ENCODE results near the gene BCL2L12. TPM values are rescaled to one million over a fixed set of nuclear protein-coding genes. Genes with fewer than 3 reads are reported as not detected.

The BCL2L12 gene
- total RNA-seq, 1 experiment from 2014 or later: 145 TPM

GRCh38 chr19:49684983-49685553 is 19.3 kb downstream of the BCL2L12 start:
- no peak overlapping the region for H3T11ph ChIP-seq (ENCODE audit: low read length)
- no peak overlapping the region for H3K4me2 ChIP-seq (ENCODE audit: insufficient read depth, insufficient read length, low read length)
- no peak overlapping the region for H4K8ac ChIP-seq (replicated peaks; ENCODE audit: insufficient read length, low read depth, low read length)
- no peaks in the 10 kb centered on the region for H4K20me1 ChIP-seq (ENCODE audit: control insufficient read depth, insufficient read depth, insufficient read length)
- no peak overlapping the region for H3K4ac ChIP-seq (ENCODE audit: low read depth, low read length)
- peaks cover 10% of the 10 kb centered on the region; the same call in 1 of the 2 replicates for H3K4me1 ChIP-seq (ENCODE audit: insufficient read depth, low read length)
- no peak overlapping the region for H2BK15ac ChIP-seq (ENCODE audit: low read depth, low read length)
- no peaks in the 10 kb centered on the region; the same call in 1 of the 2 replicates for H3K79me2 ChIP-seq (ENCODE audit: insufficient read depth, low read length)
- Mint-ChIP-seq H3K27ac (peak overlapping the region in 2 of 3 experiments; percentile 39 to 72; a peak in 2 of 7 replicates), H3K36me3 (ENCODE audit: insufficient read depth in 1 of 3, low read depth in 3 of 3) (peaks cover 43 to 72% (median 63%) of the 10 kb centered on the region in 3 experiments), H3K4me1 (peaks cover 30 to 55% of the 10 kb centered on the region in 2 experiments), H3K9me3 (no peaks in the 10 kb centered on the region; a peak in 2 of 5 replicates), H3K27me3 (ENCODE audit: low read depth) (no peaks in the 10 kb centered on the region; the same call in 1 of the 2 replicates), H3K4me3 (peak overlapping the region in 1 of 2 experiments; percentile 51; a peak in 3 of 5 replicates)
- no peak overlapping the region for H3K9ac ChIP-seq (ENCODE audit: extremely low read depth, insufficient read length, low read length)
- no peak overlapping the region for H3K14ac ChIP-seq (ENCODE audit: insufficient read depth, low read length)
- H3K9me3 ChIP-seq (ENCODE audit: control insufficient read depth, low read depth, low read length): no peaks in the 10 kb centered on the region
- no peak overlapping the region for H2BK12ac ChIP-seq (ENCODE audit: insufficient read length, low read depth, low read length)
- H2BK120ac ChIP-seq (ENCODE audit: low read depth, low read length, poor library complexity, severe bottlenecking): no peak overlapping the region
- H2BK20ac ChIP-seq (ENCODE audit: low read depth, low read length, poor library complexity, severe bottlenecking): no peak overlapping the region
- no CpG with 5 or more reads among the region's 13 CpGs for WGBS (ENCODE audit: extremely low coverage, insufficient read length, low lambda C conversion rate)
- H3K27me3 ChIP-seq (ENCODE audit: insufficient read depth, low read length): no peaks in the 10 kb centered on the region
- no peak overlapping the region for H2BK5ac ChIP-seq (ENCODE audit: insufficient read length, low read length)
- H2AFZ ChIP-seq (ENCODE audit: low read length): no peak overlapping the region
- TF ChIP-seq CTCF (conservative IDR thresholded peaks at IDR 0.05): no peak
- H3K27ac ChIP-seq (ENCODE audit: insufficient read length, low read depth, low read length): no peak overlapping the region
- H3K79me1 ChIP-seq (ENCODE audit: insufficient read depth, low read depth, low read length, poor library complexity, severe bottlenecking): peaks cover 2% of the 10 kb centered on the region
- H4K5ac ChIP-seq (ENCODE audit: insufficient read length, low read depth, low read length): no peak overlapping the region
- H3K18ac ChIP-seq (ENCODE audit: insufficient read length, low read depth, low read length): no peak overlapping the region
- H3K23me2 ChIP-seq (ENCODE audit: insufficient read length, low read depth, low read length, poor library complexity, severe bottlenecking): peaks cover 3% of the 10 kb centered on the region
- no peak overlapping the region for H4K91ac ChIP-seq (ENCODE audit: insufficient read length, low read depth, low read length)
- H2AK5ac ChIP-seq (ENCODE audit: insufficient read length, low read length): no peak overlapping the region
- H3K56ac ChIP-seq (ENCODE audit: insufficient read length, low read depth, low read length): no peak overlapping the region
- H3K23ac ChIP-seq (ENCODE audit: insufficient read length, low read depth, low read length): no peak overlapping the region
- DNase-seq: no peak
